GM12864 (cell line): ENCODE measurements around the gene PARP2.
A peak's percentile ranks its signal among the peaks of the same experiment; 100 is the strongest.

Experiments
- DNase-seq: peaks from one replicate; pipeline ENCODE4 v3.0.0-alpha.2; 2011; ENCODE audit warnings: low read depth
- H3K4me3 ChIP-seq: 2 replicates; pipeline ENCODE4 v1.5.1; 2011; ENCODE audit warnings: mild to moderate bottlenecking, low read depth, low read length, control low read depth
- TF ChIP-seq, protein P1 (sequence below): IDR thresholded peaks from 2 replicates; pipeline ENCODE4 v1.5.1; 2011; ENCODE audit warnings: low read depth, mild to moderate bottlenecking, moderate library complexity, low read length, control low read depth, inconsistent platforms; ENCODE audit errors: missing control alignments

The PARP2 gene

DNA sequence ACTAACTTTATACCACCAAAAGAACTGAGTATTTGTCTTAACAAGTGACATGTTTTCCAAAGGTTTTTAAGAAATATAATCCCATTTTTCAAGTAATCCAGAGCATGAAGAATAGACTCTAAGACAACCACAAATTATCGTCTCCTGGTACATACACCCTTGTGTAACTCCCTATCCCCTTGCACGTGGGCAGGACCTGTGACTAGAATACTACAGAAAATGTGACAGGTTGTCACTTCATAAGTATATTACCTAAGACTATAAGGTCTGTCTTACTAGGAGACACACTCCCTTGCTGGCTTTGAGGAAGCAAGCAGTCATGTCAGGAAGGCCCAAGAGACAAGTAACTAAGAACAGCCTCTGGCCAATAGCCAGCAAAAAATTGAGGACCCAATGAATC lies 29.4 kb upstream of the PARP2 start:
- H3K4me3 ChIP-seq, result no peak overlapping the region
- TF ChIP-seq, protein P1, sequence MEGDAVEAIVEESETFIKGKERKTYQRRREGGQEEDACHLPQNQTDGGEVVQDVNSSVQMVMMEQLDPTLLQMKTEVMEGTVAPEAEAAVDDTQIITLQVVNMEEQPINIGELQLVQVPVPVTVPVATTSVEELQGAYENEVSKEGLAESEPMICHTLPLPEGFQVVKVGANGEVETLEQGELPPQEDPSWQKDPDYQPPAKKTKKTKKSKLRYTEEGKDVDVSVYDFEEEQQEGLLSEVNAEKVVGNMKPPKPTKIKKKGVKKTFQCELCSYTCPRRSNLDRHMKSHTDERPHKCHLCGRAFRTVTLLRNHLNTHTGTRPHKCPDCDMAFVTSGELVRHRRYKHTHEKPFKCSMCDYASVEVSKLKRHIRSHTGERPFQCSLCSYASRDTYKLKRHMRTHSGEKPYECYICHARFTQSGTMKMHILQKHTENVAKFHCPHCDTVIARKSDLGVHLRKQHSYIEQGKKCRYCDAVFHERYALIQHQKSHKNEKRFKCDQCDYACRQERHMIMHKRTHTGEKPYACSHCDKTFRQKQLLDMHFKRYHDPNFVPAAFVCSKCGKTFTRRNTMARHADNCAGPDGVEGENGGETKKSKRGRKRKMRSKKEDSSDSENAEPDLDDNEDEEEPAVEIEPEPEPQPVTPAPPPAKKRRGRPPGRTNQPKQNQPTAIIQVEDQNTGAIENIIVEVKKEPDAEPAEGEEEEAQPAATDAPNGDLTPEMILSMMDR, result no peak
- no peak for DNase-seq

DNA sequence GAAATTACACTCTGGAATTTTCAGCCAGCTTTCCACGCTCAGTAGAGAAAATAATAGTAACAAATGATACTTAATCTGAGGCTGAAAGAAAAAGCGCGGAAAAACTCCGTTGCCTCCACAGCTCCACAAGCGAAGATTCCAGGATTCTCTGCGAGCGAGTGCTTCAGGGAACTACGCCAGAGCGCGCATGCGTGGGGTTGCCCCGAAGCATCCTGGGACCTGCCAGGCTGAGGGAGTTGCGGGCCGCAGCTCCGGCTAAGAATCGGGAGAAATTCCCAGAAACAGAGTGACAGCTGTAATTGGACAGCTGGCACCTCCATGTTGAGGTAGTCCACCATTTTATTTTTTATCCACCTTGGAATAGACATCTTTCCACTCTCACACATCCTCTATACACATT lies 25.7 kb upstream of the PARP2 start:
- DNase-seq, result no peak
- TF ChIP-seq, protein P1, result no peak

DNA sequence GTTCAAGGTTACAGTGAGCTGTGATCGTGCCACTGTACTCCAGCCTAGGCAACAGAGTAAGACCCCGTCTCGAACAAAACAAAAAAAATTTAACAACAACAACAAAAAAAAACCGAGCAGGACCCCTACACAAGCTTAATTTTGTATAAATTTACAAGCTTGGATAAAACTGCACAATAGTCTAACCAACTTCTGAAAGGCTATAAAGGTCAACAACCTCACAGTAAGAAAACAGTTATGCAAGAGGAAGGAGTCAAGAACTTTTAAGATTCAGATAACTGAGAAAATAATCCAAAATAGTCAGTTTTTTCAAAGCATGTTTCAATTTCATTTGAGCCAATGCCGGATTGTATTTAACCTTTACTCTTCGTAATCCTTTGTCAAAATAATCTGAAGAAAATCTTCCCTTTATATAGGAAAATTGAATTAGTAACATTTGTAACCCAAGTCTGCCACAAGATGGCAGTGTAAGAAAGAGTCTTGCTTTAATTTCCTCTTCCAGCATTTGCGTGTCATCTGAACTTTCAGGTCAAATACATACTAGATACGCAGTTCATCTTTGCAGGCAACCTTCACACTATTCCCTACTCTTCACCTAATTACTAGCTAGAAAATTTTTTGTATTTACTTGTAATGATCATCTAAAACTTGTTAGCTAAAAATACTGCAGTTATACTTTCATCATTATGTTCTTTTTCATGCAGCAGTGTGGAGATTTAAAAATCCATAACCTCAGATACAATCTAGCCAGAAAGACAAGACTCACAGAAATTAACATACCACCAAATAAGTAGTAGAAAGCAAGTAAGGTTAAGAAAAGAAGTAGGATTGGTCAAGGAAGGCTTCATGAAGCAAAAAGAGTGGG lies 16.2 kb upstream of the PARP2 start:
- DNase-seq, result no peak
- TF ChIP-seq, protein P1, result peak; percentile 57
- no peak overlapping the region for H3K4me3 ChIP-seq

More for the DNA sequence above, 25.7 kb upstream of the PARP2 start:
- H3K4me3 ChIP-seq, result no peak overlapping the region

DNA sequence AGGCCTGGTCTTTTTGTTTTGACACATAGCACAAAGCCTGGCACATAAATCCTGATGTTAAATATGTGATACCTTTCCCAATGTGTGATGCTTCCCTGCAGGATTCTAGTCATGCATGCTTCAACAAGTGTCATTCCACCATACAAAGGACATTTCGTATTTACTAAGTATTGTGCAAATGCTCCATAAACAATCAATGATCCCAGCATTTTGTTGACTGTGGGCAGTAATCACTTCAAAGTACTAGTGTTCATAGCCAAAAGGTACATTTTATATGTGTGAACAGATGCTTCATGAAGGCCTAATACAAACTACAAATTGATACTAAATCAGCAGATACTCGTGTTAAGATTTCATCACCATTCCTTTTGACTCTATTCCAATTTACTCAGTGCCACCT lies 14.7 kb upstream of the PARP2 start:
- no peak overlapping the region for H3K4me3 ChIP-seq
- no peak for DNase-seq
- TF ChIP-seq, protein P1, result no peak

DNA sequence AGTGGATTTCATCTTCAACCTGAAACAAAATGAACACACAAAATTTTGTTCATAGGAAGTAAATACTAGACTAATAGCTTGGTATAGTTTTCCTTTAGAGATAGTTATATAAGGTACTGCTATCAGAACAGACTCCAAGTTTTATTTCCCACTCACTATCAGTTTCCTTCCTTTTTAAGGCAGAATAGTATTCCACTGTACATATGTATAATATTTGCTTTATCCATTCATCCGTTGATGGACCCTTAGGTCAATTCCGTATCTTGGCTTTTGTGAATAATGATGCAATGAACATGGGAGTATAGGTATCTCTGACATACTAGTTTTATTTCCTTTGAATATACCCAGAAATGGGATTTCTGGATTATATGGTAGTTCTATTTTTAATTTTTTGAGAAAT lies 14.1 kb upstream of the PARP2 start:
- TF ChIP-seq, protein P1, result no peak
- DNase-seq, result no peak
- H3K4me3 ChIP-seq, result no peak overlapping the region

DNA sequence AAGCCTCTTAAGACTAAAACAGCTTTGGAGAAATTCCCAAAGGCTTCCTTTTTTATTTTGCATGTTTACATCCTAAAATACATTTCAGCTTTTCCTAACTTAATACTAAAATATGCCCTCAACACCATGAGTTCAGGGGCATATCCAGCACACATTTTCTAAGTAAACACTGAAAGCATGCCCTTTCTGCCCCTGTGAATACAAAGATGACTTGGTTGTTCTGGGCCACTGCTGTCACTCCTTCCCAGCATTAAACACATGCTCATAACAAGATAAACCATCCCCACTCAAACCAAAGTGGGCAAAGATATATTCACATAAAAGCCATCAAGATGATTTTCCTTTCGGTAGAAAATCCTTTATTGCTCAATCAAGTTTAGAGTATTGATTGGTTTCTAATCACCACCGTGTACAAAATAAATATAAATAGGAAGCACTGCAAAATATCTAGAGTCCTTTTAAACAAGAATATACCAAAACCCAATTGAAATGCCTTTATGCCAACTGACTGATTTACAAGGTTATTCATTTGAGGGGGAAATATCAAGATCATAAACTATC lies 12.3 kb upstream of the PARP2 start:
- peak overlapping the region; percentile 5; the same call in 1 of the 2 replicates for H3K4me3 ChIP-seq
- DNase-seq, result no peak
- TF ChIP-seq, protein P1, result no peak
